Lung (tissue), 12 donors: ENCODE results near the gene BAIAP2. TPM values are rescaled to one million over a fixed set of nuclear protein-coding genes. Genes with fewer than 3 reads are reported as not detected.
"Not testable (repeated sequence)": the region's sequence is repeated elsewhere in the genome, so short reads cannot be mapped to it uniquely, and the experiment has no call there.

Source experiments
- ATAC-seq: fragments of 200-7000 bp; cut with Tn5 transposase; one replicate; pipeline ENCODE4 v1.9.1; 2020; ENCODE audit warnings: moderate number of reproducible peaks; ENCODE audit not compliant: insufficient read depth, low FRiP score
- DNase-seq, 3 donors: peaks; one replicate each; pipeline ENCODE4 v3.0.0-alpha.2; 2013 to 2017
- H3K27ac ChIP-seq, 2 donors: one replicate each; pipeline ENCODE4 v1.5.1; 2013; ENCODE audit warnings: mild to moderate bottlenecking in 2 of 2, moderate library complexity in 2 of 2, control low read depth in 1 of 2, inconsistent platforms in 1 of 2, low read depth in 1 of 2, low read length in 1 of 2
- H3K27me3 ChIP-seq, 3 donors: one replicate each; pipeline ENCODE4 v1.5.1; 2013; ENCODE audit warnings: low read length in 2 of 3; ENCODE audit not compliant: control insufficient read depth in 3 of 3, insufficient read depth in 3 of 3
- H3K36me3 ChIP-seq, 4 donors: one replicate each; pipeline ENCODE4 v1.5.1; 2013; ENCODE audit warnings: low read length in 4 of 4, mild to moderate bottlenecking in 1 of 4, moderate library complexity in 1 of 4; ENCODE audit not compliant: control insufficient read depth in 4 of 4, insufficient read depth in 4 of 4
- H3K4me1 ChIP-seq, 5 donors: one replicate each; pipeline ENCODE4 v1.5.1; 2013; ENCODE audit warnings: low read length in 5 of 5, mild to moderate bottlenecking in 2 of 5, moderate library complexity in 1 of 5; ENCODE audit not compliant: control insufficient read depth in 5 of 5, insufficient read depth in 5 of 5
- H3K4me3 ChIP-seq: one replicate; pipeline ENCODE4 v1.5.1; 2013; ENCODE audit warnings: mild to moderate bottlenecking, control low read depth, moderate library complexity
- H3K9ac ChIP-seq, 2 donors: one replicate each; pipeline ENCODE4 v1.5.1; 2013; ENCODE audit warnings: low read length in 2 of 2, control low read depth in 1 of 2; ENCODE audit not compliant: insufficient read depth in 1 of 2
- H3K9me3 ChIP-seq, 4 donors: one replicate each; pipeline ENCODE4 v1.5.1; 2013; ENCODE audit warnings: low read length in 3 of 4, mild to moderate bottlenecking in 1 of 4, moderate library complexity in 1 of 4; ENCODE audit not compliant: control insufficient read depth in 4 of 4, insufficient read depth in 3 of 4
- WGBS, 2 donors: extraction: QIAGEN DNeasy Blood & Tissue Kit; methylation state at CpG; one replicate each; pipeline ENCODE4 v1.1.7; 2013; 5-methylcytosine and 5-hydroxymethylcytosine counted together
- polyA plus RNA-seq, 2 donors: library from polyadenylated mRNA; stranded (reverse); fragments of 200-250 nt; gene quantifications; one replicate each; pipeline ENCODE4 v1.2.1, GENCODE V29; 2013
- total RNA-seq, 2 donors: library from RNA; depleted of rRNA in 1 of 2; stranded (reverse); fragments of >200 nt in 1 of 2; gene quantifications; one replicate each; pipeline ENCODE4 v1.2.1, GENCODE V29; 2014 to 2021
- TF ChIP-seq, protein P1 (sequence below): IDR thresholded peaks from 2 replicates; pipeline ENCODE4 v1.5.1; 2012; ENCODE audit warnings: mild to moderate bottlenecking; ENCODE audit errors: control extremely low read depth, extremely low read depth
- donor health status: control.
- donor health status: control.
- donor health status: Bipolar disorder and iron deficiency.
- donor health status: healthy.
- donor health status: DM: yes; HTN: yes; CAD: no.

The BAIAP2 gene
- total and polyA plus RNA-seq, 4 donors: 59.2 to 141 (median 77.7) TPM

DNA sequence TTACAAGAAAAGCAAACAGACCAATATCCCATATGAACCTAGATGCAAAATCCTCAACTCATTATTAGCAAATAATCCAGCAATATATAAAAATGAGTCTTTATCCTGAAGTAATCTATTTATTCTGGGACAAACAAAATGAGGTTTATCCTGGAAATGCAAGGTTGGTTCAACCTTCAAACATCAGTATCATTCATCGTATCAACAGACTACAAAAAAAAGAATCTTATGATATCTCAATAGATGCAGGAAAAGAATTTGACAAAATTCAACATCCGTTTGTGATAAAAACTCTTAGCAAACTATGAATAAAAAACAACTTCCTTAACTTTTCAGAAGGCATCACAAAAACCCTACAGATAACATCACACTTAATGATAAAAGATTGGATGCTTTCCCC is 18.4 kb upstream of the BAIAP2 start:
- TF ChIP-seq, protein P1, sequence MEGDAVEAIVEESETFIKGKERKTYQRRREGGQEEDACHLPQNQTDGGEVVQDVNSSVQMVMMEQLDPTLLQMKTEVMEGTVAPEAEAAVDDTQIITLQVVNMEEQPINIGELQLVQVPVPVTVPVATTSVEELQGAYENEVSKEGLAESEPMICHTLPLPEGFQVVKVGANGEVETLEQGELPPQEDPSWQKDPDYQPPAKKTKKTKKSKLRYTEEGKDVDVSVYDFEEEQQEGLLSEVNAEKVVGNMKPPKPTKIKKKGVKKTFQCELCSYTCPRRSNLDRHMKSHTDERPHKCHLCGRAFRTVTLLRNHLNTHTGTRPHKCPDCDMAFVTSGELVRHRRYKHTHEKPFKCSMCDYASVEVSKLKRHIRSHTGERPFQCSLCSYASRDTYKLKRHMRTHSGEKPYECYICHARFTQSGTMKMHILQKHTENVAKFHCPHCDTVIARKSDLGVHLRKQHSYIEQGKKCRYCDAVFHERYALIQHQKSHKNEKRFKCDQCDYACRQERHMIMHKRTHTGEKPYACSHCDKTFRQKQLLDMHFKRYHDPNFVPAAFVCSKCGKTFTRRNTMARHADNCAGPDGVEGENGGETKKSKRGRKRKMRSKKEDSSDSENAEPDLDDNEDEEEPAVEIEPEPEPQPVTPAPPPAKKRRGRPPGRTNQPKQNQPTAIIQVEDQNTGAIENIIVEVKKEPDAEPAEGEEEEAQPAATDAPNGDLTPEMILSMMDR: no peak
- Histone ChIP-seq H3K9ac (no peak overlapping the region), H3K4me3 (no peak overlapping the region), H3K27ac (no peak overlapping the region), H3K27me3 (no peaks in the 10 kb centered on the region), H3K4me1 (peaks cover 0 to 24% (median 12%) of the 10 kb centered on the region in 5 donors), H3K9me3 (no peaks in the 10 kb centered on the region), H3K36me3 (no peaks in the 10 kb centered on the region)
- DNase-seq (no peak), ATAC-seq (no peak)
- 79 to 83% methylated on average over 2 of the region's 2 CpGs for WGBS, 2 donors

- peak overlapping the region in 1 of 2 donors; percentile 92 for H3K27ac ChIP-seq
- H3K4me3 ChIP-seq, ATAC-seq, H3K9ac ChIP-seq, H3K27me3 ChIP-seq, H3K9me3 ChIP-seq, DNase-seq, H3K36me3 ChIP-seq: not testable (repeated sequence)
- WGBS, 2 donors: 95 to 97% methylated on average over 4 of the region's 4 CpGs
- peaks cover 0 to 25% (median 12%) of the 10 kb centered on the region in 5 donors for H3K4me1 ChIP-seq
Measured at GRCh38 chr17:81017330-81017729, 17.6 kb upstream of the BAIAP2 start.

DNA sequence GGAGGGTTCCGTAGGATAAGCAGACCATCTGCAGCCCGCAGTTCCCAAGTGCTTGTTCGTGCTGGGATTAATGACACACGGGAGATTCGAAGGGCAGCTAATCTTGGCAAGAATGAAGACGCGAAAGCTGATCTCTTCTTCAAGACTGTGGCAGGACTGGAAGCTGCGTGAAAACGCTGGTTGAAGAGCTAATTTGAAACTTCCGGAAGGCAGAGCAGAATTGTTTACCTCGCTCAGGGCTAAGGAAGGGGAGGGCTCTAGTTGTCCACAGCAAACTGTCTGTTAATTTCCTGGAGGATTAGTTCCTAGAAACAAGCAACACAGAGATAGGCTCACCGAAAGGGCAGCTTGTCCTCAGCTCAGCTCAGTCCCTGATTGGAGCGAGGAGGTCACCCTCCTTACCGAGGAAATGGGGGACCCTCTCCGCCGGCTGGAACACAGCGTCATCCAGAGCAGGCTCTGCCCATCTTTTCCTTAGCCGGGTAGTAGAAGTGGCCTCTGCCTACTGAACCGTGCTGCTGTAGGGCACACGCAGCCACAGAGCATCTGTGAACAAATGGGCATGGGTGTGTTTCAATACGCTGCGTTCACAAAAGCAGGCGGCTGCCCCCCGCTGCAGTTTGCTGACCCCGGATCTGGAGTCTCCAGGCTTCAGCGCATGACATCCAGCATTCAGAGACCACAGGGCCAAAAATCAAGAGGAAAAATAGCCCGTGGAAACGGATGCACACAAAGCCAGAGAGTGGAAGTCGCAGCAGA is 16.7 kb upstream of the BAIAP2 start:
- WGBS, 2 donors: 5 to 11% methylated on average over 29 of the region's 29 CpGs
- Histone ChIP-seq H3K9ac (peak overlapping the region; percentile 60 to 90), H3K27ac (peak overlapping the region; percentile 5 to 92), H3K36me3 (no peaks in the 10 kb centered on the region), H3K4me1 (peaks cover 0 to 25% (median 12%) of the 10 kb centered on the region in 5 donors), H3K4me3 (no peak overlapping the region), H3K27me3 (no peaks in the 10 kb centered on the region), H3K9me3 (no peaks in the 10 kb centered on the region)
- DNase-seq (peak; percentile 71 to 93 (median 88)), ATAC-seq (peak; percentile 35)
- TF ChIP-seq, protein P1: no peak

GRCh38 chr17:81019563-81020442 is 15.1 kb upstream of the BAIAP2 start:
- Histone ChIP-seq H3K9me3 (no peaks in the 10 kb centered on the region), H3K9ac (no peak overlapping the region)

More at GRCh38 chr17:81019563-81020442, 15.1 kb upstream of the BAIAP2 start:
- Histone ChIP-seq H3K36me3 (no peaks in the 10 kb centered on the region), H3K4me1 (peaks cover 0 to 25% (median 12%) of the 10 kb centered on the region in 5 donors), H3K27me3 (no peaks in the 10 kb centered on the region), H3K4me3 (no peak overlapping the region), H3K27ac (no peak overlapping the region)
- 86 to 87% methylated on average over 24 of the region's 24 CpGs for WGBS, 2 donors
- TF ChIP-seq, protein P1: no peak
- DNase-seq (no peak), ATAC-seq (no peak)
